Renal cortical epithelial cell (primary cell): Measurements from ENCODE around the gene DNAJA3. TPM values are rescaled to one million over a fixed set of nuclear protein-coding genes. Genes with fewer than 3 reads are reported as not detected.

Experiments
- DNase-seq: peaks from one replicate; pipeline ENCODE4 v3.0.0-alpha.2; 2011; ENCODE audit warnings: low read depth
- total RNA-seq: library from RNA; depleted of rRNA; stranded (reverse); fragments of >200 nt; gene quantifications from 2 replicates; pipeline ENCODE4 v1.2.3, GENCODE V29; 2014

DNAJA3 gene
- total RNA-seq, 1 donor from 2014 or later: 62.3 TPM

- peak; percentile 76 for DNase-seq
Measured at GRCh38 chr16:4474192-4474961, 48.7 kb downstream of the DNAJA3 start, which contains the start of gene NMRAL1. Gene NMRAL1, minus strand, starts transcription at chr16:4474625. Its CDS starts 493 bp downstream, at chr16:4474132.

- DNase-seq: peak; percentile 79
Measured at GRCh38 chr16:4475880-4476788, 50.5 kb downstream of the DNAJA3 start, which contains the start of gene HMOX2. Gene HMOX2, plus strand, starts transcription at chr16:4476398. Its CDS starts 29,127 bp downstream, at chr16:4505525.

- peak; percentile 86 for DNase-seq
Measured at GRCh38 chr16:4477966-4478365, 52.3 kb downstream of the DNAJA3 start.

DNA sequence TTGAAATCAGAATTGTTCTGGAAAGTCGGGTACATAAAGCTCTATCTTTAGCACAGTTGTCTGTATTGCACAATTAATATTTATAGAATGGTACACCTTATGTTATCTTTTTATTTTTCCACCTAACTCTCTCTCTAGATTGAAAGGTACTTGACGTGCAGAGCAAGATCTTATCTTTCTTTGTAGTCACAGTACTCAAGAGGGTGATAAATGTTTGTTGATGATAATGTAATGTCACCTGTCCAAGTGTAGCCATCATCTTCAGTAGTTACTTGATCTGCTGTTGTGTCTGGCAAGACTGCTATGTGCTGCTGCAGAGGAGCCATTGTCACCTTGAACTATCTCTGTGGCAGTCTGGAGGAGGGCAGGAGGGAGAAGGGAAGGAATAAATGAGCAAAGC, 55.9 kb downstream of the DNAJA3 start:
- DNase-seq: no peak

GRCh38 chr16:4481963-4482362, 56.3 kb downstream of the DNAJA3 start:
- DNase-seq: no peak

DNA sequence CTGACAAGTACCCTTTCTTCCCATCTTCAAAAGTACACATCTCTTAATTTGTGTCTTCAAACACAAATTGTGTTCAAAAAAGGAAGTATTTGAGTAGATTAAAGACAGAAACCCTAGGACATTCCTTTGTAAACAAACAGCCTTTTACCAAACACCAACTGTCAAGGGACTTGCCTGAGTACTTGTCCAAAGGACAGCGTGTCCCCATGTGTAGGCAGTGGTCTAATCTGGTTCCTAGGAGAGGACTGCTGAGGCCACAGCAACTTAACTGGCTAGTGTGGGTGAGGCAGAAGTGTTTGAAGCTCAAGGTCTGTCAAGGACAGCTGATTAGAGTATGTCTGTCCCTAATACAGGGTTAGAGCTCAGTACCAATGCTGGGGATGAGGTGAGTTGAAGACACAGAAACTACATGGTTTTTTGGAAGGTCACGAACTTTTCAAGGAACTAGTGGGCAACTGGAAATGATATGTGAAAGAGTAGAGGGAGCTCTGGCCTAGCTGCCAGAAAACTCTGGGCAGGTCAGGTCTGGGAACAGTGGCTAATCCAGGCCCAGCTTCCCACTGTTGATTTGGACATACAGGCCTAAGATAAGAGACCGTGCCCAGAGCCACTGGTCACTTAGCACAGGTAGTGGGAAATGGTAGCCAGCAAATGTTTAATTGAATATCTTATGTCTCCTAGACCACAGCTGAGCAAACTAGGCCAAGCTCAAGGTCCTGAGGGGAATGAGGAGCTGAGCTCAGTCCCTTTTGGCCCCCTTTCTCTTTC, 60.6 kb downstream of the DNAJA3 start:
- DNase-seq: peak; percentile 22

GRCh38 chr16:4487955-4488498, 62.4 kb downstream of the DNAJA3 start:
- peak; percentile 99 for DNase-seq

GRCh38 chr16:4488499-4488967, 62.9 kb downstream of the DNAJA3 start:
- DNase-seq: no peak

DNA sequence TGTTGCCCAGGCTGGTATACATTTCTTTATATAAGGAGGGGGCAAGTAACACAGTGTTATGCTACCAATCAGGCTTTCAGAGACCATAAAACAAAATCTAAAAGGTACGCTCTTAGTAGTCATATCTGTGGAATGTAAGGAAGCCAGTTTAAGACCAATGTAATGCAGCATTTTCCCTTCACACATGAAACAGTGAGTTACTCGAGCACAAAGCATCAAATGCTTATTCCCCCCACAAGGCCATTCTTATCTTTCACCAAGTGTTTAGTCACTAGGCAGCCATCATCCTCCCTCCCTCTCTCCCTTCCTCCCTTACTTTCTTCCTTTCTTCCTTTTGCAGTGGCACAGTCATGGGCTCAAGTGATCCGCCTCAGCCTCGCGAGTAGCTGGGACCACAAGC, 63.4 kb downstream of the DNAJA3 start:
- peak; percentile 95 for DNase-seq

DNA sequence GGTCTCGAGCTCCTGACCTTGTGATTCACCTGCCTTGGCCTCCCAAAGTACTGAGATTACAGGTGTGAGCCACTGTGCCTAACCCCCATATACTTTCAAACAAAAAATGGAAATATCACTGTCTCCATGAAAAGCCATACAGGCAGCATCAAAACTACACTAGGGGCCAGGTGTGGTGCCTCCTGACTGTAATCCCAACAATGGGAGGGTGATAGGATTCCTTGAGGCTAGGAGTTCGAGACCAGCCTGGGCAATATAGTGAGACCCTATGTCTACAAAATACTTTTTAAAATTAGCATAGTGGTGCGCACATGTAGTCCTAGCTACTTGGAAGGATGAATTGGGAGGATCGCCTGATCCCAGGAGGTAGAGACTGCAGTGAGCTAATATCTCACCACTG, 66.2 kb downstream of the DNAJA3 start:
- no peak for DNase-seq

- DNase-seq: peak; percentile 88
Measured at GRCh38 chr16:4494746-4495490, 69.2 kb downstream of the DNAJA3 start.

DNA sequence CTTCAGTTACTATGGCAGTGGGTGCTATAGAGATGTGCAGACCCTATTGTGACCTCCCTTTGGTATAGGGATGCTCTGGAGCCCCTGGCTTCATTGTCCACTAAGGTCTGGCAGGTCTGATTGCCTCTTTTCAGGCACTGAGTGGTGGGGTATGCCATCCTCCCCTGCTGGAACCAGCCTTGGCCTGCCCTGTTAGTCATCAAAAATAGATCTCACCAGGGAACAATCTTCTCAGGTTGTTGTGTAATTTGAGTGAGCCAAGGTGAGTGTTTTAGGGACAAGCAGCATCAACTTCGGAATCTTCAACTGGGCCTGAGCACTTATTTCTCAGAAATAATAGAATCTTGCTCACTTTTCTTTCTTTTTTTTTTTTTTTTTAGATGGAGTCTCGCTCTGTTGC, 70.1 kb downstream of the DNAJA3 start:
- DNase-seq: peak; percentile 66

DNA sequence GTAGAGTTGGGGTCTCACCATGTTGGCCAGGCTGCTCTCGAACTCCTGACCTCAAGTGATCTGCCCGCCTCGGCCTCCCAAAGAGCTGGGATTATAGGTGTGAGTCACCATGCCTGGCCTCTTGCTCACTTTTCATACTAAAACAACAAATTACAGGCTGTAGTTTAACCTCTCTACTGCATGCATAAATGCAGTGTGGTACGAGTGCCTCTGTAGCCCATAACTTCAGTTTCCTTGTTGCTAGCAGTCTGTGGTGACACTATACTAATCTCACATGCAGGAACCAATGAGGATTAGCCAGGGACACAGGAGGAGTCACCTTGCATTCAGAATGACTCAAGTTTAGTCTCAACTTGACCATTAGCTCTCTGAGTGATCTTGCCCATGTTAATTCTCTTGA, 70.6 kb downstream of the DNAJA3 start:
- peak; percentile 92 for DNase-seq

DNA sequence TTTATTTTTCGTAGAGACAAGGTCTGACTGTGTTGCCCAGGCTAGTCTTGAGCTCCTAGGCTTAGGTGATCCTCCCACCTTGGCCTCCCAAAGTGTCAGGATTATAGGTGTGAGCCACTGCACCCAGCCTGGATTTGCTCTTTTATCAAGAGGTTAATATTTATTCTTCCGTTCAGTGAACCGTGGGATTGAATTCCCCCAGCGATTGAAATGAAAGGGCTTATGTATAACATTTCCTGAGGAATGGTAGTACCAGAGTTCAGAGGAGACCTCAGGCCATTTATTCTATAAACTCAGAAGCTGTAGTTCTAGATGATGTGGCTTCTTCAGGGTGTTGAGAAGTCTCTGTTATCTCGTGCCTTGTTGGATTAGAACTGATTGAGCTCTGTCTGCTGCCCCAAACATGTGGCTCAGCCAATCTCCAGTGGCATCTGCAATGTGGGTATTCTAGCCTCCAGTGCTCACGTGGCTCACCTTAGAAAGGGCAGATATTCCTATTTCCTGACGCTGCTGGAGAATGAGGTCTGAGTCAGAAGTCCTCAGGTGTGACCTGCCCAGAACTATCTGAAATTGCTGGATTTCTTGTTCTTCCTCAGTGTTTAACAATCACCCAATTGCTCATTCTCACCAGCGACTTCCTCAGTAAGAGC, 73.0 kb downstream of the DNAJA3 start:
- peak; percentile 86 for DNase-seq

DNA sequence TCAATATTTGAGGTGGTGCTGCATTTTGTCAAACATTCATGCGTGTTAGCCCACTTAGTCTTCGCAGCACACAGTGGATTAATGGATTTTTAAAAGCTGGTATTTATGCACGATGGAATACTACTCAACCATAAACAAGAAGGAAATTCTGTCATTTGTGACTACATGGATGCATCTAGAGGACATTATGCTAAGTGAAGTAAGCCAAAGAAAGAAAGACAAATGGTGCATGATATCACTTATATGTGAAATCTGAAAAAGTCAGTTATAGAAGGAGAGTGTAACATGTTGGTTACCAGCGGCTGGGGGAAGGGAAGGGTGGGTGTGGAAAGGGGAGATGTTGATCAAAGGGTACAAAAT, 73.5 kb downstream of the DNAJA3 start:
- no peak for DNase-seq

- DNase-seq: peak; percentile 92
Measured at GRCh38 chr16:4500272-4500671, 74.6 kb downstream of the DNAJA3 start.

DNA sequence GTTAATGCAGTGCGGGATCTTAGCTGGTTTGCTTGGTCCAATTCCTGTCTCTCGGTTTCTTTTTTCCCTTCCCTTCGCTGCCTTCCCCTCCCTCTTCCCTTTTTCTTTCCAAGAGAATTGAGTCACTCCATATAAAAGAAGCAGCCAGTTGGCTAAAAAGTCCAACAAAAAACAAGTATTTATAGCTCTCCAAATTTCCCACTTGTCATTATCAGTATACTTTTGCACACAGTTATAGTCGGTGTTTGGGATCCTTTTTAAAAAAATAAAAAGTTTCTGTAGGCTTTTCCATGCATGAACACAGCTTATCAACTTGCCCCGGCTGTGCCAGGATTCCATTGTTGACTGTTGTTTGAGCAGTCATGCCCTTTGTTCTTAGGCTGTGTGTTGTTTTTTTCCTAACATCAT, 75.4 kb downstream of the DNAJA3 start:
- peak; percentile 33 for DNase-seq

DNA sequence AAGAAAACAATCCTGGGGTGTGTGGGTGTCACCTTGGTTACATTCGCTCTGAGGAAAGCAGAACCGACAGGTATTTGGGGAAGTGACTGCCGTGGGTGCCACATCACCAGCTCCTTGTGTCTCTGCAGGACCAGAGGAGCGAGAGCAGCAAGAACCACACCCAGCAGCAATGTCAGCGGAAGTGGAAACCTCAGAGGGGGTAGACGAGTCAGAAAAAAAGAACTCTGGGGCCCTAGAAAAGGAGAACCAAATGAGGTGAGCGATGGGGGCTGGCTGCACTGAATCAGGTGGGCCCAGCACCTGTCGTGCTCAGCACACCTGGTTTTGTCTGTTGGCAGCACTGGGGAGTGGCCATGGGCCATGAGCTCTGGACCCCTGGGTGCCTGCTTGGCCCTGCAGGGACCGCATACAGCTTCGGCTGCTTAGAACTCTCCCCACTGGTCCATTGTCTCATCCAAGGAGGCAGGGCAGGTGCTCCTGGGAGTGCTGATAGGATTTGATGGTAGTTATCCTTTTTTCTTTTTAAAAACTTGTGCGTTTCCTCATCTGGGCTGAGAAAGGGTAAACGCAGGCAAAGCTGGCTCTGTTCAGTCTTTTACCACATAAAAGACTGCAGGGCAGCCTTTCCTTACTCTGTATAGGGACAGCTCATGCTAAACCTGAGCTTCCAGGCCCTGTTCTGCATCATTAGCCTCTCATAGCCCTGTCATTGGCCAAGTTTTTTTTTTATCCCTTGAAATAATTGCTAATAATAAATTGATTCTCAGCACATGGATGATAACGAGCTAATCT, 79.9 kb downstream of the DNAJA3 start:
- DNase-seq: no peak
